HCT116 (cell line): ENCODE data around the gene PLCB4. TPM values are rescaled to one million over a fixed set of nuclear protein-coding genes. Genes with fewer than 3 reads are reported as not detected.

Source experiments
- ATAC-seq: fragments of 200-7000 bp; cut with Tn5 transposase; 2 replicates; pipeline ENCODE4 v1.9.1; 2020; ENCODE audit warnings: mild to moderate bottlenecking, moderate library complexity
- BruUV-seq: library from RNA; stranded (reverse); fragments of 400-500 nt; replicated peaks from 2 replicates; lab custom pipeline; 2021; lab: Mats Ljungman, UMichigan
- CTCF ChIA-PET: fragments of 300-600 bp; sonication (Branson Sonifier 250); formaldehyde crosslinking; loops from one replicate; lab custom pipeline; 2021; ENCODE audit warnings: antibody characterized with exemption; lab: Charles Lee
- POLR2A ChIA-PET: fragments of 300-600, 350-600 bp; sonication (Branson Sonifier 250); formaldehyde crosslinking; loops from one replicate; lab custom pipeline; 2021; ENCODE audit warnings: antibody characterized with exemption; lab: Charles Lee
- RAD21 ChIA-PET, 2 experiments: fragments of 300-600 bp; sonication (Branson Sonifier 250); formaldehyde crosslinking; loops; one replicate each; lab custom pipeline; 2023; ENCODE audit warnings: low total read pairs in 2 of 2; ENCODE audit not compliant: uncharacterized antibody in 2 of 2, unreplicated experiment in 2 of 2, low non-redundant PET in 1 of 2; lab: Charles Lee
- DNase-seq: peaks from one replicate; pipeline ENCODE4 v3.0.0-alpha.2; 2010; ENCODE audit warnings: low read depth, low spot score
- H2AFZ ChIP-seq: fragments of 200-600 bp; shearing (Covaris generic), sonication (generic); 2 replicates; pipeline ENCODE4 v1.6.1; 2017; ENCODE audit warnings: low read depth, mixed run types, mixed read lengths, antibody characterized with exemption, low read length; ENCODE audit not compliant: poor library complexity, severe bottlenecking
- H3K27ac ChIP-seq: 2 replicates; pipeline ENCODE4 v1.5.1; 2012; ENCODE audit warnings: low read depth, low read length
- H3K27me3 ChIP-seq: fragments of 200-600 bp; sonication (generic); 2 replicates; pipeline ENCODE4 v1.6.1; 2016; ENCODE audit warnings: mixed run types, low read length, mixed read lengths; ENCODE audit not compliant: insufficient read depth
- H3K36me3 ChIP-seq, 2 experiments: fragments of 200-500 bp in 1 of 2; fragments of 200-600 bp in 1 of 2; sonication (Bioruptor generic) in 1 of 2; sonication (generic) in 1 of 2; 2 replicates each; pipeline versions ENCODE4 v1.5.1 to v1.6.1; 2014 to 2016; ENCODE audit warnings: low read length in 2 of 2, inconsistent platforms in 1 of 2, mixed read lengths in 1 of 2, mixed run types in 1 of 2; ENCODE audit not compliant: insufficient read depth in 2 of 2, control insufficient read depth in 1 of 2
- H3K4me1 ChIP-seq, 2 experiments: fragments of 200-600 bp in 1 of 2; sonication (generic) in 1 of 2; 2 replicates each; pipeline versions ENCODE4 v1.5.1 to v1.6.1; 2012 to 2017; ENCODE audit warnings: low read length in 2 of 2, inconsistent platforms in 1 of 2, mild to moderate bottlenecking in 1 of 2, mixed read lengths in 1 of 2, mixed run types in 1 of 2, moderate library complexity in 1 of 2; ENCODE audit not compliant: insufficient read depth in 2 of 2, control insufficient read depth in 1 of 2
- H3K4me2 ChIP-seq: fragments of 200-600 bp; sonication (generic); 2 replicates; pipeline ENCODE4 v1.6.1; 2017; ENCODE audit warnings: mixed run types, low read length, mixed read lengths
- H3K4me3 ChIP-seq, 2 experiments: fragments of 200-600 bp in 1 of 2; sonication (generic) in 1 of 2; replicated peaks in 1 of 2; 2 replicates each; pipeline ENCODE4 v1.5.1; 2011 to 2016; ENCODE audit warnings: low read length in 2 of 2, control low read depth in 1 of 2, low read depth in 1 of 2, mild to moderate bottlenecking in 1 of 2, mixed read lengths in 1 of 2, mixed run types in 1 of 2
- H3K79me2 ChIP-seq: fragments of 200-600 bp; sonication (generic); 2 replicates; pipeline ENCODE4 v1.6.1; 2017; ENCODE audit warnings: mild to moderate bottlenecking, mixed run types, low read length, moderate library complexity, mixed read lengths; ENCODE audit not compliant: insufficient read depth
- H3K9ac ChIP-seq: fragments of 200-600 bp; sonication (generic); 2 replicates; pipeline ENCODE4 v1.6.1; 2016; ENCODE audit warnings: low read length, mixed read lengths
- H3K9me2 ChIP-seq: fragments of 200-600 bp; sonication (generic), shearing (Covaris generic); 2 replicates; pipeline ENCODE4 v1.6.1; 2017; ENCODE audit warnings: mixed run types, mild to moderate bottlenecking, moderate library complexity; ENCODE audit not compliant: insufficient read depth
- H3K9me3 ChIP-seq, 2 experiments: fragments of 200-500 bp in 1 of 2; fragments of 200-600 bp in 1 of 2; sonication (Bioruptor generic) in 1 of 2; sonication (generic) in 1 of 2; 2 replicates each; pipeline ENCODE4 v1.6.1; 2014 to 2017; ENCODE audit warnings: low read length in 2 of 2, mixed read lengths in 2 of 2, inconsistent platforms in 1 of 2, low read depth in 1 of 2, mild to moderate bottlenecking in 1 of 2, mixed run types in 1 of 2, moderate library complexity in 1 of 2; ENCODE audit not compliant: control insufficient read depth in 1 of 2, insufficient read depth in 1 of 2
- H4K20me1 ChIP-seq: fragments of 200-600 bp; sonication (generic), shearing (Covaris generic); 2 replicates; pipeline ENCODE4 v1.6.1; 2017; ENCODE audit warnings: mixed run types, mild to moderate bottlenecking, moderate library complexity; ENCODE audit not compliant: insufficient read depth
- ATF3 ChIP-seq: IDR thresholded peaks from 2 replicates; pipeline ENCODE4 v1.6.1; 2012
- CBX3 ChIP-seq: IDR thresholded peaks from 2 replicates; pipeline ENCODE4 v1.6.1; 2012; ENCODE audit warnings: low read depth
- CEBPB ChIP-seq: IDR thresholded peaks from 2 replicates; pipeline ENCODE4 v1.6.1; 2012; ENCODE audit warnings: low read depth
- CTCF ChIP-seq, 3 experiments: fragments of 200-600 bp in 1 of 3; sonication (generic) in 1 of 3; IDR thresholded peaks in 2 of 3; conservative IDR thresholded peaks in 1 of 3; 2 replicates each; pipeline ENCODE4 v1.5.1; 2012 to 2017; ENCODE audit warnings: low read depth in 2 of 3, low read length in 2 of 3, antibody characterized with exemption in 1 of 3, borderline replicate concordance in 1 of 3, control low read depth in 1 of 3, mild to moderate bottlenecking in 1 of 3, mixed read lengths in 1 of 3, mixed run types in 1 of 3, moderate library complexity in 1 of 3; ENCODE audit not compliant: insufficient read depth in 1 of 3
- EGR1 ChIP-seq: IDR thresholded peaks from 2 replicates; pipeline ENCODE4 v1.6.1; 2012; ENCODE audit warnings: low read depth
- ELF1 ChIP-seq: IDR thresholded peaks from 2 replicates; pipeline ENCODE4 v1.6.1; 2012; ENCODE audit warnings: low read depth, borderline replicate concordance
- FOSL1 ChIP-seq: IDR thresholded peaks from 2 replicates; pipeline ENCODE4 v1.6.1; 2012; ENCODE audit warnings: low read depth
- JUND ChIP-seq: IDR thresholded peaks from 2 replicates; pipeline ENCODE4 v1.6.1; 2012
- MAX ChIP-seq: IDR thresholded peaks from 2 replicates; pipeline ENCODE4 v1.6.1; 2012
- POLR2A ChIP-seq: IDR thresholded peaks from 2 replicates; pipeline ENCODE4 v1.7.0; 2011; ENCODE audit warnings: borderline replicate concordance; ENCODE audit not compliant: insufficient read depth, insufficient read length; ENCODE audit errors: extremely low read depth
- POLR2AphosphoS5 ChIP-seq: IDR thresholded peaks from 2 replicates; pipeline ENCODE4 v1.6.1; 2011; ENCODE audit warnings: mild to moderate bottlenecking, low read depth, low read length, moderate library complexity
- RAD21 ChIP-seq: IDR thresholded peaks from 2 replicates; pipeline ENCODE4 v1.6.1; 2012; ENCODE audit warnings: low read depth, mild to moderate bottlenecking
- REST ChIP-seq: IDR thresholded peaks from 2 replicates; pipeline ENCODE4 v1.6.1; 2012; ENCODE audit warnings: low read depth
- SIN3A ChIP-seq: IDR thresholded peaks from 2 replicates; pipeline ENCODE4 v1.6.1; 2012; ENCODE audit warnings: low read depth
- SP1 ChIP-seq: IDR thresholded peaks from 2 replicates; pipeline ENCODE4 v1.6.1; 2012; ENCODE audit warnings: low read depth
- SRF ChIP-seq: IDR thresholded peaks from 2 replicates; pipeline ENCODE4 v1.6.1; 2012; ENCODE audit warnings: low read depth
- YY1 ChIP-seq: IDR thresholded peaks from 2 replicates; pipeline ENCODE4 v1.6.1; 2011; ENCODE audit warnings: low read length, low read depth, moderate library complexity, mild to moderate bottlenecking; ENCODE audit not compliant: insufficient replicate concordance; ENCODE audit errors: extremely low read depth
- ZBTB33 ChIP-seq: IDR thresholded peaks from 2 replicates; pipeline ENCODE4 v1.6.1; 2011; ENCODE audit warnings: mild to moderate bottlenecking, low read length, moderate library complexity; ENCODE audit not compliant: insufficient replicate concordance; ENCODE audit errors: extremely low read depth
- ZFX ChIP-seq: fragments of 450-650 bp; IDR thresholded peaks from 2 replicates; pipeline ENCODE4 v1.6.1; 2017
- ZNF274 ChIP-seq: fragments of 200-500 bp; sonication (Bioruptor generic); IDR thresholded peaks from 2 replicates; pipeline ENCODE4 v1.6.1; 2014; ENCODE audit warnings: mild to moderate bottlenecking, low read depth, low read length, inconsistent platforms
- intact Hi-C: fragments of 100-400 bp; cut with micrococcal nuclease; formaldehyde crosslinking; loops from 2 replicates; pipeline ENCODE4 v1.10.0; 2022
- total RNA-seq: library from RNA; stranded (reverse); gene quantifications from one replicate; pipeline ENCODE4 v1.2.1, GENCODE V29; 2021; ENCODE audit not compliant: unreplicated experiment

Gene PLCB4
- total RNA-seq, 1 experiment from 2014 or later, result 2.5 TPM

- H3K27ac ChIP-seq, result no peak overlapping the region
- H3K9me2 ChIP-seq, result no peaks in the 10 kb centered on the region
- no peak overlapping the region for H2AFZ ChIP-seq
- no peaks in the 10 kb centered on the region for H3K27me3 ChIP-seq
- no TSS peak for BruUV-seq
- H3K4me3 ChIP-seq, result no peak overlapping the region
- TF ChIP-seq POLR2AphosphoS5 (no peak), POLR2A (no peak), YY1 (no peak), EGR1 (no peak), REST (no peak), RAD21 (no peak), CEBPB (no peak), ATF3 (no peak), MAX (no peak), FOSL1 (no peak), CBX3 (no peak), SP1 (no peak), SRF (no peak), ZFX (no peak), JUND (no peak), SIN3A (no peak), ELF1 (no peak), ZBTB33 (no peak), ZNF274 (no peak), CTCF (IDR thresholded peaks at IDR 0.05 in 2 of 3, conservative IDR thresholded peaks at IDR 0.05 in 1 of 3; ENCODE audit: borderline replicate concordance in 1 of 3, insufficient read depth in 1 of 3, low read depth in 2 of 3, low read length in 2 of 3) (no peak)
- DNase-seq (no peak), ATAC-seq (no peak)
- no peaks in the 10 kb centered on the region for H3K4me1 ChIP-seq
- H3K9me3 ChIP-seq, result no peaks in the 10 kb centered on the region
- no peaks in the 10 kb centered on the region for H4K20me1 ChIP-seq
- POLR2A ChIA-PET, result interaction anchor here (1.6 kb wide), 1 partner anchor 9 kb away, joined by 5 read pairs; no protein-coding TSS in a partner anchor
- no peak overlapping the region for H3K4me2 ChIP-seq
- intact Hi-C loops, result no loop called here
- H3K79me2 ChIP-seq, result no peaks in the 10 kb centered on the region
- CTCF ChIA-PET, result no interaction called here
- RAD21 ChIA-PET, result no interaction called here
- no peak overlapping the region for H3K9ac ChIP-seq
- no peaks in the 10 kb centered on the region for H3K36me3 ChIP-seq
Measured at GRCh38 chr20:9253006-9253539, 184.2 kb downstream of the PLCB4 start.
